K562 (cell line): ENCODE measurements around the gene OR10P1. TPM values are rescaled to one million over a fixed set of nuclear protein-coding genes. Genes with fewer than 3 reads are reported as not detected.
A peak's percentile ranks its signal among the peaks of the same experiment; 100 is the strongest.

Experiments
- ARHGAP35 ChIP-seq: fragments of 450-650 bp; IDR thresholded peaks from 2 replicates; pipeline ENCODE4 v1.6.1; 2018; ENCODE audit not compliant: partially characterized antibody
- ASH1L ChIP-seq: fragments of 450-650 bp; IDR thresholded peaks from 2 replicates; pipeline ENCODE4 v1.6.1; 2018; ENCODE audit warnings: borderline replicate concordance, mild to moderate bottlenecking, low read depth; ENCODE audit not compliant: partially characterized antibody
- BDP1 ChIP-seq: IDR thresholded peaks from 3 replicates; pipeline ENCODE4 v1.6.1; 2011; ENCODE audit not compliant: insufficient read length, insufficient read depth
- CBX1 ChIP-seq: sonication (generic); IDR thresholded peaks from 2 replicates; pipeline ENCODE4 v1.6.1; 2016; ENCODE audit warnings: antibody characterized with exemption, low read depth, mild to moderate bottlenecking
- COPS2 ChIP-seq: fragments of 450-650 bp; conservative IDR thresholded peaks from 2 replicates; pipeline ENCODE4 v1.6.1; 2016; ENCODE audit warnings: mild to moderate bottlenecking, moderate library complexity
- DMBX1 ChIP-seq: fragments of 250-450 bp; sonication (Bioruptor Pico); IDR thresholded peaks from 2 replicates; pipeline ENCODE4 v1.8.0; 2022; ENCODE audit warnings: inconsistent platforms, mild to moderate bottlenecking, moderate library complexity, borderline replicate concordance
- EHMT2 ChIP-seq: fragments of 450-650 bp; IDR thresholded peaks from 2 replicates; pipeline ENCODE4 v1.6.1; 2018; ENCODE audit warnings: antibody characterized with exemption
- ETS2 ChIP-seq: IDR thresholded peaks from 2 replicates; pipeline ENCODE4 v1.6.1; 2016; ENCODE audit warnings: borderline replicate concordance, missing genetic modification characterization, mild to moderate bottlenecking, moderate library complexity, missing compliant biosample characterization; ENCODE audit not compliant: poor library complexity, severe bottlenecking
- GABPA ChIP-seq: fragments of 200-800 bp; sonication (Bioruptor generic); conservative IDR thresholded peaks from 2 replicates; pipeline ENCODE4 v1.6.1; 2016; ENCODE audit warnings: low read depth, missing genetic modification characterization, missing compliant biosample characterization
- KAT7 ChIP-seq: sonication (generic); formaldehyde crosslinking; IDR thresholded peaks from 2 replicates; pipeline ENCODE4 v1.8.0; 2022; ENCODE audit warnings: missing genetic modification reagents, mild to moderate bottlenecking, borderline replicate concordance
- KLF10 ChIP-seq: fragments of 250-450 bp; sonication (Bioruptor Pico); IDR thresholded peaks from 2 replicates; pipeline ENCODE4 v1.6.1; 2021; ENCODE audit warnings: matching md5 sums
- MCM7 ChIP-seq, 2 experiments: fragments of 450-650 bp; IDR thresholded peaks; 2 replicates each; pipeline ENCODE4 v1.6.1; 2016 to 2018
- MEF2A ChIP-seq: IDR thresholded peaks from 2 replicates; pipeline ENCODE4 v1.6.1; 2011; ENCODE audit warnings: low read depth, mild to moderate bottlenecking, low read length, moderate library complexity; ENCODE audit not compliant: control insufficient read depth
- NCOA2 ChIP-seq, 2 experiments: fragments of 450-650 bp; IDR thresholded peaks; 2 replicates each; pipeline ENCODE4 v1.6.1; 2018; ENCODE audit warnings: mild to moderate bottlenecking in 2 of 2, moderate library complexity in 1 of 2; ENCODE audit not compliant: partially characterized antibody in 2 of 2
- NR2C1 ChIP-seq, 2 experiments: fragments of 450-650 bp; IDR thresholded peaks; 2 replicates each; pipeline ENCODE4 v1.6.1; 2017; ENCODE audit warnings: mild to moderate bottlenecking in 2 of 2, antibody characterized with exemption in 1 of 2, inconsistent platforms in 1 of 2, missing compliant biosample characterization in 1 of 2, missing genetic modification characterization in 1 of 2
- POLR3G ChIP-seq: IDR thresholded peaks from 2 replicates; pipeline ENCODE4 v1.6.1; 2011; ENCODE audit not compliant: insufficient read length, insufficient replicate concordance; ENCODE audit errors: extremely low read depth
- RBM14 ChIP-seq: fragments of 200-400 bp; formaldehyde crosslinking; IDR thresholded peaks from 2 replicates; pipeline ENCODE4 v1.6.1; 2018; ENCODE audit warnings: low read depth, mild to moderate bottlenecking, low read length, moderate library complexity, borderline replicate concordance; ENCODE audit not compliant: insufficient read depth
- RFX7 ChIP-seq: fragments of 250-450 bp; sonication (Bioruptor Pico); IDR thresholded peaks from 2 replicates; pipeline ENCODE4 v1.5.1; 2021; ENCODE audit warnings: mild to moderate bottlenecking
- TAF1 ChIP-seq: IDR thresholded peaks from 2 replicates; pipeline ENCODE4 v1.6.1; 2011; ENCODE audit warnings: mild to moderate bottlenecking, low read length, moderate library complexity; ENCODE audit not compliant: insufficient read depth, control insufficient read depth, severe bottlenecking; ENCODE audit errors: extremely low read depth
- TEAD1 ChIP-seq, 2 experiments: fragments of 450-650 bp in 1 of 2; sonication (generic) in 1 of 2; formaldehyde crosslinking; IDR thresholded peaks; 2 replicates each; pipeline versions ENCODE4 v1.4.0 to v1.8.0; 2020 to 2022; ENCODE audit warnings: mild to moderate bottlenecking in 2 of 2, missing genetic modification reagents in 1 of 2
- TOE1 ChIP-seq, 2 experiments: fragments of 450-650 bp in 1 of 2; sonication (generic) in 1 of 2; formaldehyde crosslinking in 1 of 2; IDR thresholded peaks; 2 replicates each; pipeline versions ENCODE4 v1.7.1 to v1.8.0; 2016 to 2022; ENCODE audit warnings: borderline replicate concordance in 2 of 2, mild to moderate bottlenecking in 2 of 2, antibody characterized with exemption in 1 of 2, inconsistent platforms in 1 of 2, low read depth in 1 of 2, missing genetic modification reagents in 1 of 2, moderate library complexity in 1 of 2
- ZBTB7A ChIP-seq: IDR thresholded peaks from 2 replicates; pipeline ENCODE4 v1.6.1; 2011; ENCODE audit warnings: low read depth, mild to moderate bottlenecking, low read length, moderate library complexity, borderline replicate concordance; ENCODE audit not compliant: control insufficient read depth
- ZC3H4 ChIP-seq: sonication (generic); formaldehyde crosslinking; IDR thresholded peaks from 2 replicates; pipeline ENCODE4 v1.9.0; 2021; ENCODE audit warnings: missing genetic modification reagents, borderline replicate concordance
- ZKSCAN3 ChIP-seq: fragments of 250-450 bp; sonication (Bioruptor Pico); IDR thresholded peaks from 2 replicates; pipeline ENCODE4 v1.4.0; 2020
- ZNF133 ChIP-seq: fragments of 250-450 bp; sonication (Bioruptor Pico); IDR thresholded peaks from 2 replicates; pipeline ENCODE4 v1.4.0; 2020; ENCODE audit warnings: mild to moderate bottlenecking
- ZNF212 ChIP-seq: fragments of 450-650 bp; formaldehyde crosslinking; IDR thresholded peaks from 2 replicates; pipeline ENCODE4 v1.4.0; 2020; ENCODE audit warnings: mild to moderate bottlenecking
- ZNF3 ChIP-seq: fragments of 250-450 bp; sonication (Bioruptor Pico); IDR thresholded peaks from 2 replicates; pipeline ENCODE4 v1.5.0; 2021; ENCODE audit warnings: mild to moderate bottlenecking, moderate library complexity
- ZNF384 ChIP-seq: IDR thresholded peaks from 2 replicates; pipeline ENCODE4 v1.6.1; 2012; ENCODE audit warnings: low read depth, low read length, improper control_type of control experiment
- ZNF561 ChIP-seq: fragments of 450-650 bp; formaldehyde crosslinking; conservative IDR thresholded peaks from 2 replicates; pipeline ENCODE4 v1.4.0; 2020; ENCODE audit warnings: mild to moderate bottlenecking, moderate library complexity
- ZNF707 ChIP-seq: fragments of 250-450 bp; sonication (Bioruptor Pico); conservative IDR thresholded peaks from 2 replicates; pipeline ENCODE4 v1.8.0; 2022; ENCODE audit warnings: inconsistent platforms, mild to moderate bottlenecking, moderate library complexity
- polyA plus RNA-seq, 8 experiments: library from polyadenylated mRNA; depleted of rRNA in 4 of 8; stranded (reverse) in 5 of 8; unstranded in 3 of 8; fragments of >200 nt; fragmentation: Nextera tagmentation in 2 of 8; fragmentation: Illumina TruSeq in 1 of 8; extraction: Ambion mirVana in 2 of 8; extraction: Trizol in 1 of 8; gene quantifications; 2 replicates each; pipeline versions ENCODE4 v1.2.1 to v1.2.3, GENCODE V29; 2011 to 2014; ENCODE audit warnings: inconsistent platforms in 1 of 8, missing spikeins in 1 of 8
- total RNA-seq, 7 experiments: library from RNA; depleted of rRNA in 6 of 7; stranded (reverse); fragments of >200 nt in 6 of 7; fragmentation: Illumina TruSeq in 2 of 7; extraction: Trizol in 2 of 7; gene quantifications; 2 replicates each; pipeline versions ENCODE4 v1.2.1 to v1.2.3, GENCODE V29; 2011 to 2021; ENCODE audit warnings: low replicate concordance in 1 of 7

OR10P1 gene
- total and polyA plus RNA-seq, 9 of the 15 experiments (the other 6 are each of a cell fraction or from before 2014, with no cell fraction given), result not detected

- TF ChIP-seq ETS2 (tag), result no peak
- TF ChIP-seq ZKSCAN3 (CRISPR knock-in tag), result no peak
- TF ChIP-seq ZNF384, result no peak
- no peak for TF ChIP-seq GABPA (tag)
- no peak for TF ChIP-seq MCM7 (IDR thresholded peaks at IDR 0.05)
- no peak for TF ChIP-seq RBM14
- TF ChIP-seq NCOA2 (IDR thresholded peaks at IDR 0.05; ENCODE audit: partially characterized antibody in 2 of 2), result no peak
- TF ChIP-seq BDP1, result no peak
- TF ChIP-seq TEAD1 (CRISPR knock-in tag; IDR thresholded peaks at IDR 0.05), result peak; percentile 48 to 79; a peak in 2 of 4 replicates
- no peak for TF ChIP-seq ZNF212 (CRISPR knock-in tag)
- 0 out of 2 replicates have a peak, but pooled peaks have one; percentile 14 for TF ChIP-seq ZBTB7A
- TF ChIP-seq ZNF707 (CRISPR knock-in tag), result no peak
- TF ChIP-seq RFX7 (CRISPR knock-in tag), result no peak
- no peak for TF ChIP-seq NR2C1 (IDR thresholded peaks at IDR 0.05)
- TF ChIP-seq NR2C1 (tag; IDR thresholded peaks at IDR 0.05), result no peak
- TF ChIP-seq TOE1 (IDR thresholded peaks at IDR 0.05; ENCODE audit: borderline replicate concordance), result no peak
- TF ChIP-seq TOE1 (CRISPR knock-in tag; IDR thresholded peaks at IDR 0.05; ENCODE audit: borderline replicate concordance, low read depth), result no peak
- no peak for TF ChIP-seq KAT7 (CRISPR knock-in tag)
- no peak for TF ChIP-seq ZNF561 (CRISPR knock-in tag)
- TF ChIP-seq POLR3G, result no peak
- no peak for TF ChIP-seq ZNF133 (CRISPR knock-in tag)
- 0 out of 2 replicates have a peak, but pooled peaks have one; percentile 35 for TF ChIP-seq CBX1
- no peak for TF ChIP-seq ZNF3 (CRISPR knock-in tag)
- TF ChIP-seq KLF10 (CRISPR knock-in tag), result no peak
- TF ChIP-seq ASH1L, result no peak
- TF ChIP-seq DMBX1 (CRISPR knock-in tag), result no peak
- TF ChIP-seq EHMT2, result 0 out of 2 replicates have a peak, but pooled peaks have one; percentile 47
- no peak for TF ChIP-seq COPS2
- TF ChIP-seq ZC3H4 (CRISPR knock-in tag), result no peak
- no peak for TF ChIP-seq ARHGAP35
- TF ChIP-seq TAF1, result no peak
- no peak for TF ChIP-seq MEF2A
Observed at GRCh38 chr12:55681142-55682077, 44.7 kb downstream of the OR10P1 start (continued).
